GM10266 (cell line): Measurements from ENCODE around the gene HOXC6.

ENCODE experiments used
- DNase-seq: peaks from one replicate; pipeline ENCODE4 v3.0.0; 2012; ENCODE audit errors: extremely low spot score
- TF ChIP-seq, protein P1 (sequence below): IDR thresholded peaks from 2 replicates; pipeline ENCODE4 v1.5.1; 2012; ENCODE audit warnings: mild to moderate bottlenecking, low read depth; ENCODE audit not compliant: control insufficient read depth, insufficient read depth; ENCODE audit errors: missing control alignments

HOXC6 gene

DNA sequence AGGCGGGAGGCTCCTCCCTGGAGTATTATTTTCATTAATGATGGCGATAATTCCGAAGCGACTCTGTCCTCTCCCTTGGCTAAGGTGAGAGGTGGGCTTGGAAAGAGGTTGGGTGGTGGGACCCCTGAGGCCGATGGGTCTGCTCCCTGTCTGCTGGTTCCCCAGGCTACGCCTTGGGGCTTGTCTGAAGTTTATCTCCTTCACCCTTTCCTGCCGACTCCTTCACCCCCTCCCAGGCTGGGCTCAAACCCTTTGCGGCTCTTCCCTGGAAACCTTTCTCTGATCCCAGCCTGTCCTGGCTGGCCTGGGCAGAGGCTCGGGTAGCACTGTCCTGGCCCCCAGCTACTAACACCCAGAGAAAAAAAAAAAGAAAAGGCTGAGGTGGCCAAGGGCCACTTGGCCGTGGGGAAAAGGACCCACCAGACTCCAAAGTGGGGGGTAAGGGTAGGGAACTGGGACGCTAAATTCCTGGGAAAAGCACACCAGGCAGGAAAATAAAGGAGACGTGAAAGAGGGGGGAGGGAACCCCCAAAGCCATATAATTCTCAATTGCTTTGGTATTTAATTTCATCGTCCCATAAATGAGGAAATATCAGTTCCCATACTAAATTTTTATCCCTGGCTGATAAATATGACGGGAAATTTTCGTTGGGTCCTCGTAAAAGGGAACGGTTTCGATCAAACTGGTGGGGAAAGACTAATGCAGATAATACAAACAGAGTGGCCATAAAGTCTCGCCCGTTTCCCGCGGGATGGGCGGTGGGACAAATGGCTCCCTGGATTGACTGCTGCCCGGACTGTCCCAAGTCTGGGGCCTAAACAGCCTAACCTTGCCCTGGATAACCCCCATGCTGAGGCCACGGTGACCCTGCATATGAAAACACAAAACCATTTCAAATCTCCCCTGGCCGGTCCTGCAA is 45.3 kb upstream of the HOXC6 start:
- no peak for DNase-seq
- TF ChIP-seq, protein P1, sequence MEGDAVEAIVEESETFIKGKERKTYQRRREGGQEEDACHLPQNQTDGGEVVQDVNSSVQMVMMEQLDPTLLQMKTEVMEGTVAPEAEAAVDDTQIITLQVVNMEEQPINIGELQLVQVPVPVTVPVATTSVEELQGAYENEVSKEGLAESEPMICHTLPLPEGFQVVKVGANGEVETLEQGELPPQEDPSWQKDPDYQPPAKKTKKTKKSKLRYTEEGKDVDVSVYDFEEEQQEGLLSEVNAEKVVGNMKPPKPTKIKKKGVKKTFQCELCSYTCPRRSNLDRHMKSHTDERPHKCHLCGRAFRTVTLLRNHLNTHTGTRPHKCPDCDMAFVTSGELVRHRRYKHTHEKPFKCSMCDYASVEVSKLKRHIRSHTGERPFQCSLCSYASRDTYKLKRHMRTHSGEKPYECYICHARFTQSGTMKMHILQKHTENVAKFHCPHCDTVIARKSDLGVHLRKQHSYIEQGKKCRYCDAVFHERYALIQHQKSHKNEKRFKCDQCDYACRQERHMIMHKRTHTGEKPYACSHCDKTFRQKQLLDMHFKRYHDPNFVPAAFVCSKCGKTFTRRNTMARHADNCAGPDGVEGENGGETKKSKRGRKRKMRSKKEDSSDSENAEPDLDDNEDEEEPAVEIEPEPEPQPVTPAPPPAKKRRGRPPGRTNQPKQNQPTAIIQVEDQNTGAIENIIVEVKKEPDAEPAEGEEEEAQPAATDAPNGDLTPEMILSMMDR = no peak

GRCh38 chr12:53983568-53983949 is 44.7 kb upstream of the HOXC6 start:
- TF ChIP-seq, protein P1 = no peak
- DNase-seq = no peak

DNA sequence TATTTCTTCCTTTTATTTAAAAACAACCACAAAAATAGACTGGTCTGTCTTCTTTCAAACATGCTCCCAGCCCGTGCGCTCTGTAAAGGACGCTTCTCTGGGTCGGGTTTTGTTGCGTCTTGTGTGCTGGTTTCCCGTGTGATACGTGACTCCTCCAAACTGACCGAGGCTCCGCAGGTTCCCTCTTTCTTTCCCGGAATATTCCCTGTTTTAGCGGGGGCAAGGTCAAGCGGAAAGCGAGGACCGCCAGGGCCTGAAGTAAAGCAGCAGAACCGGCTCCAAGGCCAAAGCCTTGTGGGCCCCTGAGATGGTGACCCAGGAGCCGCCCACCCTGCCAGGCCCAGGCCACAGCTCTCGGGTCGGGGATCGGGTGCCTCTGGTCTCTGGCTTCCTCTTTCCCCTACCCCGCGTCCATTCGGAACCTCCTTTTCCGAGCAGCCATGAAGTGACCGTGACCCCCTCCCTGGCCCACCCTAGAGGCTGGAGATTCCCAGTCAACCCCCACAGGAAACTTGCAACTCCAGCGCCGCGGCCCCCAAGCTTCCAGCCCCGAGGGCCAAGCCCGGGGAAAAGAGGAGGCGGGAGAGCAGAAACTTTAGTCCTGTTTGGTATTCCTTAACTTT is 44.2 kb upstream of the HOXC6 start:
- TF ChIP-seq, protein P1 = no peak
- DNase-seq = no peak

GRCh38 chr12:53984901-53985691 is 43.1 kb upstream of the HOXC6 start, which contains the start of gene HOXC10:
HOXC10 (plus strand) TSS chr12:53985146; CDS start chr12:53985260, 114 bp downstream.
- peak; percentile 92 for DNase-seq
- TF ChIP-seq, protein P1 = peak; percentile 84

- DNase-seq = no peak
- TF ChIP-seq, protein P1 = no peak
These were observed 42.6 kb upstream of the HOXC6 start for GRCh38 chr12:53985692-53985993.

DNA sequence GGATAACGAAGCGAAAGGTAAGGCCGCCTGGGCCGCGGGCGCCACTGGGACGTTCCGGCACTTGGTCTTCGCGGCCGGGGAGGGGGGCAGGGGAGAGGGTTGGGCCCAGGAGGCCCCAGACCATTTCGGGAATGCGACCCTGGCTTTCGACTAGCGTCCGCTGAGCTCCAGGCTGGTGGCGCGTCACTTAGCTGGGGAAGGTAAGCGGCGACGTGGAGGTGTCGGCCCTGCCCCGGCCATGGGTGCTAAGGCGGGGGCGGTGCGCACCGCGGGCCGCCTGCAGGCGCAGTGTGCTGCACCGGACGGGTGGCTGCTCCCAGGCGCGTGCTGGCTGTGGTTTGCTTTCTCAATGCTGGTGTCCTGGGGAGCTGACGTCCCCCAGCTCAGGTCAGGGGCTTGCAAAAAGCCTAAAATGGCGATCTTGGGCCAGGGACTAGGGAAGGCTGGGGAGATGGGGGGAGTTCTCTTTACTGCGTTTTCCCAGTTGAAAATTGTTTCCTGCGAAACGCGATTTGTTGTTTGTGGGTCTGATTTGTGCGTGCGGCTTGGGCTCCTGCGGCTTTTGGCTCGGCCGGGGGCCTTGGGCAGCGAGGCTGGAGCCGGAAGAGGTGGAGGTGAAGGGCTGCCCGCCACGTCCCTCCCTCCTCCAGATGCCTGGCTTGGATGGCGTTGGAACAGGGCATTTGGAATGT is 42.1 kb upstream of the HOXC6 start:
- DNase-seq = no peak
- TF ChIP-seq, protein P1 = no peak
